SU-DHL-6 (cell line): ENCODE measurements around the gene BAIAP2L2.

ENCODE experiments used
- H2AFZ ChIP-seq: fragments of 200-600 bp; sonication (generic); 2 replicates; pipeline ENCODE4 v1.6.1; 2014; ENCODE audit warnings: low read depth, mild to moderate bottlenecking, moderate library complexity, mixed read lengths, antibody characterized with exemption, low read length; ENCODE audit not compliant: severe bottlenecking
- H3F3A ChIP-seq: fragments of 200-600 bp; shearing (Covaris generic); 2 replicates; pipeline ENCODE4 v1.6.0; 2016; ENCODE audit warnings: antibody characterized with exemption, mild to moderate bottlenecking; ENCODE audit not compliant: insufficient read depth
- H3K27ac ChIP-seq: fragments of 200-600 bp; sonication (generic); 2 replicates; pipeline ENCODE4 v1.5.1; 2016; ENCODE audit warnings: low read depth, mild to moderate bottlenecking, low read length, moderate library complexity, mixed read lengths
- H3K27me3 ChIP-seq: fragments of 200-600 bp; sonication (generic), shearing (Covaris generic); 2 replicates; pipeline ENCODE4 v1.6.0; 2014; ENCODE audit warnings: mild to moderate bottlenecking, low read length
- H3K36me3 ChIP-seq: fragments of 200-600 bp; sonication (generic); 2 replicates; pipeline ENCODE4 v1.6.1; 2014; ENCODE audit warnings: mild to moderate bottlenecking, low read length, mixed read lengths
- H3K4me2 ChIP-seq: fragments of 300-600, 200-600 bp; shearing (Covaris generic), sonication (generic); 2 replicates; pipeline ENCODE4 v1.6.0; 2014; ENCODE audit warnings: low read length, low read depth, mild to moderate bottlenecking; ENCODE audit not compliant: poor library complexity, severe bottlenecking
- H3K4me3 ChIP-seq: fragments of 200-600 bp; sonication (generic); 2 replicates; pipeline ENCODE4 v1.5.1; 2014; ENCODE audit warnings: antibody characterized with exemption, low read length, mild to moderate bottlenecking, mixed read lengths; ENCODE audit not compliant: insufficient read depth, poor library complexity, severe bottlenecking
- H3K79me2 ChIP-seq: fragments of 200-600 bp; sonication (generic); 2 replicates; pipeline ENCODE4 v1.6.1; 2014; ENCODE audit warnings: mild to moderate bottlenecking, low read length, moderate library complexity; ENCODE audit not compliant: insufficient read depth
- H3K9ac ChIP-seq: fragments of 200-600 bp; sonication (generic); 2 replicates; pipeline ENCODE4 v1.7.0; 2014; ENCODE audit warnings: mild to moderate bottlenecking, low read length
- H3K9me2 ChIP-seq: fragments of 200-600 bp; sonication (generic); replicated peaks from 2 replicates; pipeline ENCODE4 v1.6.1; 2014; ENCODE audit warnings: low read length; ENCODE audit not compliant: insufficient read depth
- H3K9me3 ChIP-seq: fragments of 200-600 bp; sonication (generic); 2 replicates; pipeline ENCODE4 v1.6.1; 2014; ENCODE audit warnings: low read length, mixed read lengths; ENCODE audit not compliant: insufficient read depth
- H4K20me1 ChIP-seq: fragments of 200-600 bp; sonication (generic); 2 replicates; pipeline ENCODE4 v1.6.1; 2014; ENCODE audit warnings: low read depth, mild to moderate bottlenecking, antibody characterized with exemption, low read length, moderate library complexity, mixed read lengths
- EZH2phosphoT487 ChIP-seq: fragments of 200-600 bp; sonication (generic), shearing (Covaris generic); conservative IDR thresholded peaks from 2 replicates; pipeline ENCODE4 v1.6.1; 2018; ENCODE audit warnings: mild to moderate bottlenecking, antibody characterized with exemption, low read length, moderate library complexity, mixed read lengths
- TF ChIP-seq, protein P1 (sequence below): fragments of 200-600 bp; sonication (generic); IDR thresholded peaks from one replicate; pipeline ENCODE4 v1.5.1; 2017; ENCODE audit warnings: antibody characterized with exemption, mild to moderate bottlenecking, low read length, moderate library complexity; ENCODE audit not compliant: insufficient read depth, poor library complexity, severe bottlenecking

Gene BAIAP2L2

DNA sequence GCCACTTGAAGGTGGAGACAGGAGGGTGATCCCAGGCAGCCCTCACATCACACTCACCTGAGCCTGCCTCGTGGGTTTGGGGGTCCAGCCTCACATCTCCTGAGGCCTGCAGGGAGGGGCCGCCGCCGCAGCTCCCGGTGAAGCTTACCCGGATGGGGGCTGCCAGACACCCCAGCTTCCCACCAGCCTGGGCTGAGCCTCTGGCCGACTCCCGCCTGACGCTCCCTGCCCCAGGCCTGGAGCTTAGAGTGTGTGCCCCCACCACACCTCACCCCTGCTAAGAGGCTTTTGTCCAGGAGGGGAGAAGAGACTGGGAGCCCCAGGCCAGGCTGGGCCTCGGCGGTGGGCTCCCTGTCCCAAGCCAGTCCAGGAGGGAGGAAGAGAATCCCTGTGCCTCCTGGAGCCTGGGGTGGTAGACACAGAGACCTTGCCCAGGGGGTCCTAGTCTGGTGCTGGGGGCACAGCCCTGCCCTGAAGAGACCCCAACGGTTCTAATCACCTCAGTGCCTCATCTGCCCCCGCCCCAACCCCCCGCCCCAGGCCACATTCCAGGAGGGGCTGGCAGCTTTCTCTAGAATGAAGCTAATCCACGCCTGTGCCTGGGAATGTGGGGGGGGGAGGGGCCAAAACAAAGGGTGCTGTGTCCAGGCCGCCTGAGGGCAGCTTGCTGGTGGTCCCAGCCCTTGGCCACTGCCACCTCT is 26.4 kb downstream of the BAIAP2L2 start, which contains the start of gene SLC16A8:
TSS of gene SLC16A8 (minus strand) at position 254 of the 701 bp plus-strand sequence. CDS start 1,311 bp downstream, outside the sequence.
- Histone ChIP-seq H3K27me3 (no peaks in the 10 kb centered on the region), H3K9me3 (no peaks in the 10 kb centered on the region), H4K20me1 (no peaks in the 10 kb centered on the region), H3K9me2 (no peaks in the 10 kb centered on the region), H3K36me3 (no peaks in the 10 kb centered on the region), H3K79me2 (no peaks in the 10 kb centered on the region), H3K4me3 (no peak within 1 kb of the TSS), H2AFZ (no peak within 1 kb of the TSS), H3K9ac (no peak within 1 kb of the TSS), H3K27ac (no peak within 1 kb of the TSS), H3F3A (no peaks in the 10 kb centered on the region), H3K4me2 (no peak within 1 kb of the TSS)
- TF ChIP-seq EZH2phosphoT487: no peak
- TF ChIP-seq, protein P1, sequence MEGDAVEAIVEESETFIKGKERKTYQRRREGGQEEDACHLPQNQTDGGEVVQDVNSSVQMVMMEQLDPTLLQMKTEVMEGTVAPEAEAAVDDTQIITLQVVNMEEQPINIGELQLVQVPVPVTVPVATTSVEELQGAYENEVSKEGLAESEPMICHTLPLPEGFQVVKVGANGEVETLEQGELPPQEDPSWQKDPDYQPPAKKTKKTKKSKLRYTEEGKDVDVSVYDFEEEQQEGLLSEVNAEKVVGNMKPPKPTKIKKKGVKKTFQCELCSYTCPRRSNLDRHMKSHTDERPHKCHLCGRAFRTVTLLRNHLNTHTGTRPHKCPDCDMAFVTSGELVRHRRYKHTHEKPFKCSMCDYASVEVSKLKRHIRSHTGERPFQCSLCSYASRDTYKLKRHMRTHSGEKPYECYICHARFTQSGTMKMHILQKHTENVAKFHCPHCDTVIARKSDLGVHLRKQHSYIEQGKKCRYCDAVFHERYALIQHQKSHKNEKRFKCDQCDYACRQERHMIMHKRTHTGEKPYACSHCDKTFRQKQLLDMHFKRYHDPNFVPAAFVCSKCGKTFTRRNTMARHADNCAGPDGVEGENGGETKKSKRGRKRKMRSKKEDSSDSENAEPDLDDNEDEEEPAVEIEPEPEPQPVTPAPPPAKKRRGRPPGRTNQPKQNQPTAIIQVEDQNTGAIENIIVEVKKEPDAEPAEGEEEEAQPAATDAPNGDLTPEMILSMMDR: no peak

GRCh38 chr22:38082986-38083710 is 27.3 kb downstream of the BAIAP2L2 start:
- Histone ChIP-seq H3K9ac (no peak overlapping the region), H3K36me3 (no peaks in the 10 kb centered on the region), H3K4me2 (no peak overlapping the region)

GRCh38 chr22:38081941-38082828 is 28.3 kb downstream of the BAIAP2L2 start:
- H3K27ac ChIP-seq: no peak overlapping the region
- H3K9ac ChIP-seq: no peak overlapping the region
- H3K36me3 ChIP-seq: no peaks in the 10 kb centered on the region
- no peaks in the 10 kb centered on the region for H3K9me2 ChIP-seq
- TF ChIP-seq EZH2phosphoT487: no peak
- TF ChIP-seq, protein P1: no peak
- no peaks in the 10 kb centered on the region for H3K27me3 ChIP-seq
- no peaks in the 10 kb centered on the region for H3K79me2 ChIP-seq
- H3K9me3 ChIP-seq: no peaks in the 10 kb centered on the region
- no peaks in the 10 kb centered on the region for H4K20me1 ChIP-seq
- H2AFZ ChIP-seq: no peak overlapping the region
- H3F3A ChIP-seq: no peaks in the 10 kb centered on the region
- H3K4me3 ChIP-seq: no peak overlapping the region
- H3K4me2 ChIP-seq: no peak overlapping the region

More at GRCh38 chr22:38082986-38083710, 27.3 kb downstream of the BAIAP2L2 start:
- no peak overlapping the region for H3K27ac ChIP-seq
- no peaks in the 10 kb centered on the region for H3K9me3 ChIP-seq
- H3K4me3 ChIP-seq: no peak overlapping the region
- H4K20me1 ChIP-seq: no peaks in the 10 kb centered on the region
- no peaks in the 10 kb centered on the region for H3K79me2 ChIP-seq
- no peaks in the 10 kb centered on the region for H3K27me3 ChIP-seq
- no peaks in the 10 kb centered on the region for H3K9me2 ChIP-seq
- no peak overlapping the region for H2AFZ ChIP-seq
- H3F3A ChIP-seq: no peaks in the 10 kb centered on the region
- TF ChIP-seq EZH2phosphoT487: no peak
- TF ChIP-seq, protein P1: no peak
